HFF-Myc (cell line): ENCODE measurements around the gene NUAK1.

Experiments used
- DNase-seq: peaks from one replicate; pipeline ENCODE4 v3.0.0-alpha.2; 2011; ENCODE audit warnings: low read depth; ENCODE audit errors: extremely low read depth
- H3K4me3 ChIP-seq: replicated peaks from 2 replicates; pipeline ENCODE4 v1.5.1; 2011; ENCODE audit warnings: low read depth, mild to moderate bottlenecking, control low read depth, low read length
- TF ChIP-seq, protein P1 (sequence below): IDR thresholded peaks from 2 replicates; pipeline ENCODE4 v1.5.1; 2012; ENCODE audit warnings: mild to moderate bottlenecking, low read depth, low read length, control low read depth; ENCODE audit errors: missing control alignments

Gene NUAK1

DNA sequence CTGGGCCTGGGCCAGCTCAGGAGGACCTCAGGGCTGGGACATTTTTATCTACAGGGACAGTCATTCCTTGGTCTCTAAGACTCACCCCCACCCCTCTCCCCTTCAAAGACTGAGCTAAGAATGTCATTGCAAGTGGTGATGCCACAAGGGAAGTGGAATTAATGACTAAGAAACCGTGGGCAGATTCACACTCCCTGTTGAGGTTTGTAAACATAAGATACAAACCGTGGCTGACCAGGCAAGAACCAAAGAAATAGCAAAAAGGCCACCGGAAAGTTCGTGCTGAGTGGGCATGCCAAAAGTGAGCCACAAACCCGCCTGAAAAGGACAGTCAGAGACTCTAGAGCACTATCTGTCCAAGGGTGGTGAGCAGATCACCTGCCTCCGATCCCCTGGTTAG is 25.7 kb downstream of the NUAK1 start:
- TF ChIP-seq, protein P1, sequence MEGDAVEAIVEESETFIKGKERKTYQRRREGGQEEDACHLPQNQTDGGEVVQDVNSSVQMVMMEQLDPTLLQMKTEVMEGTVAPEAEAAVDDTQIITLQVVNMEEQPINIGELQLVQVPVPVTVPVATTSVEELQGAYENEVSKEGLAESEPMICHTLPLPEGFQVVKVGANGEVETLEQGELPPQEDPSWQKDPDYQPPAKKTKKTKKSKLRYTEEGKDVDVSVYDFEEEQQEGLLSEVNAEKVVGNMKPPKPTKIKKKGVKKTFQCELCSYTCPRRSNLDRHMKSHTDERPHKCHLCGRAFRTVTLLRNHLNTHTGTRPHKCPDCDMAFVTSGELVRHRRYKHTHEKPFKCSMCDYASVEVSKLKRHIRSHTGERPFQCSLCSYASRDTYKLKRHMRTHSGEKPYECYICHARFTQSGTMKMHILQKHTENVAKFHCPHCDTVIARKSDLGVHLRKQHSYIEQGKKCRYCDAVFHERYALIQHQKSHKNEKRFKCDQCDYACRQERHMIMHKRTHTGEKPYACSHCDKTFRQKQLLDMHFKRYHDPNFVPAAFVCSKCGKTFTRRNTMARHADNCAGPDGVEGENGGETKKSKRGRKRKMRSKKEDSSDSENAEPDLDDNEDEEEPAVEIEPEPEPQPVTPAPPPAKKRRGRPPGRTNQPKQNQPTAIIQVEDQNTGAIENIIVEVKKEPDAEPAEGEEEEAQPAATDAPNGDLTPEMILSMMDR, result no peak
- H3K4me3 ChIP-seq, result no peak overlapping the region
- no peak for DNase-seq

DNA sequence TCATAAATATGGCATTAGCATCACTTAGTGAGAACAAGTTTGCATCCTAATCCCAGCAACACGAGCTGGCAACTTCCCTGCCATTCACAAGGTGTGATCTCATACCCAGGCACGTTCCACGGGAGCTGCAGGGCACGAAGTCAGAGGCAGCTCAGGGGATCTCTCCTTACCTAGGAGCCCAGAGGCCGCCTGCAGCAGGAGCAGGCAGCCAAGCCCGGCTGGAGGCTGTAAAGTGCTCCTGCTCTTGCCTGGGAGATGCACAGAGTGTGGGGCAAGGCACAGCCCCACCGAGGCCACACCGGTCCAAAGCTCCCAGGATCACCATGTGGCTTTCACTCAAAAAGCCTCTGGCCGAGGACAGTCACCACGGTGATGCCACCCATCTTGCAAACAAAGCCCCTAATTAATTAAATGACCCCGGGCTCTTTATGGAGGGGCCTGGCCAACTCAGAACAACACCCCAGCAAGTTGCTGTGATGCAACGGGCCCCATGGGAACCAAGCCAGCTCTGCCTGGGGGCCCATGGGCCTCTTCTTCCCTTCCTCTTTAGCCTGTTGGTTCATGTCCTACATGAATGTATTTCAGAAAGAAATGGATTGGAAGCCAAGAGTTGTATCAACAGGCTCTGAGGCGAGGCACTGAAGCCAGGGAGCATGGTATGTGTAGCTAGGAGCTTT is 26.5 kb downstream of the NUAK1 start:
- DNase-seq, result no peak
- TF ChIP-seq, protein P1, result no peak
- H3K4me3 ChIP-seq, result no peak overlapping the region

DNA sequence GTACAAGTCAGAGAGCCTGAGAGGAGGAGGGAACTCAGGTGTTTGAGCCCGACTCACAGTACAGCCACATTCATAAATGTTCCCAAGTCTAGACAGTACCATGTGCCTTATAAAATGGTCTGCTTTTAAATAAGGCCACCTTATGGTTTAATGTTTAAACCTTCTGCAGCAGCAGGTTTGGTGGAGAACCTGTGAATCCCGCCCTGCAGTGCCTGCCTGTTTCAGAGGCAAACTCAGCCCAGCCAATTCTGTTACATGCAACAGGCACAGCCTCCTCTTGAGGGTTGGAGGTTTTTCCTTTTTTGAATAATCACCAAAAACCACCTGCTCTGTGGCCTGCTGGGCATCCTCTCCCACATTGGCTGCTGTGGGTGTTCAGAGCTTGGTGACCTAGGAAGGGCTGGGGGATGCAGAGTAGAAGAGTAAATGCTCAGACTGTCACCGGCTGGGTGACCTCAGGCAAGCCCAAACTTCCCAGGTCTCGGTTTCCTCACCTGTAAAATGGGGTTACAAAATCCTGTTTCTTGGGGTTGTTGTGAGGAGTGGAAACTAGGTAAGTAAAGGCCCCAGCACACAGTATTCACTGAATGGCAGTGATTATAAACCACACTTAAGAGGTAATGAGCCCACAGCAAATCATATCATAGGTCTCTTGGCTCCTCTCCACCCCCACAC is 28.0 kb downstream of the NUAK1 start:
- TF ChIP-seq, protein P1, result no peak
- H3K4me3 ChIP-seq, result no peak overlapping the region
- no peak for DNase-seq

DNA sequence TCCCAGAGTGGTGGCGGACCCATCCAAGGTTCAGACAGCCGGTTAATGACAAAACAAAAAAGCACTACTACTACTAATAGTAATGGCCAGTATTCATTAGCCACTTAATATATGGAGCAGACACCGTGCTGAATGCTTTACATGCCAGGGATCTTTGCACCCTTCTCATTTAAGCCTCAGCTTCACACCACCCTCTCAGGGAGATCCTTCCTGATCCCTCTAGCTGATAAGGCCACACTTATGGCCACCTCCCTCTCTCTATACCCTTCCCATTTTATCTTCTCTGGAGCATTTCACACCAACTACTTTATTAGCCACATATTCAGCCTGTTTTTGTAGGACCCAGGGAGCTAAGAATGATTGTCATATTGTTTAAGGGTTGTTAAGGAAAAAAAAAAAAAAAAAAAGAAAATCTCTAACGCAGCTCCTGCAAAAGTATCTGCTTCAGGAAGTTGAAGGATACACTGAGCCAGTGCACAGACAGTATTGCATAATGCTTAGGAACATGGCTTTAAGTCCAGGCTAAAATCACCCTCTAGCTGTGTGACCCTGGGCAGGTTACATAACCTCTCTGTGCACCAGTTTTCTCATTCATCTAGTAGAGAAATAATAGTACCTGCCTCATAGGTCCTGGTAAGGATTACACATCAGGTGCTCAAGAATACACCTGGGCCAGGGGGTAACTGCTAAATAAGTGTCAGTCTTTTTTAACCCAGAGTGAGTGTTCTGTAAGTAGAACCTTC is 29.4 kb downstream of the NUAK1 start:
- DNase-seq, result no peak

DNA sequence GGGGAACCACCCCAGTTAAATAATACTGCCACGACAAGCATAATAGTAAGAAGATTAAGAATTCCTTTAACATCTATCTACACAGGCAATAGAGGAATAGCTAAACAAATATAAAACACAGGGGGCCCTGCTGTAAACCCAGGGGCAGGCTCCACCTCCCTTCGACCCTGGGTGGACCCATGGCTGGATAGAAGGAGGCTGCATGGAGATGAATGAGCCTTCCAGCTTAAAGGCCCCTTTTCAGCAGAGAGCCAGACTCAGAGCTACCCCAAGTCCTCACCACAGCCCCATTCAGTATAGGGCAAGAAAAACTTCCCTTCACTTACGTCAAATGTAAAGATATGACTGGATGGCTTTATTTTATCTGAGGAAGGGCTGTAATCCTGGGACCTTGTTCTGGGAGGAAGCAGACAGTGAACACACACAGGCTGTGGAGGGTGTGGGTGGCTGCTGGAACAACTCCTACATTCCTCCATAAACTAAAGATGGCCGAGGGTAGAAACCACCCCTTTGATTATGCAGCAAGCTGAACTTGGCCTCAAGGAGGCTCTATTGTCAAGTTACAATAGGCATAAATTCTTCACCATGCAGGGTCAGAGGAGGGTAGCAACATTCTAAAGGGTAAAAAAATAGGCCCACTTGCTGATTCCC is 30.4 kb downstream of the NUAK1 start:
- no peak overlapping the region for H3K4me3 ChIP-seq
- no peak for DNase-seq
- TF ChIP-seq, protein P1, result no peak

More for the DNA sequence above, 29.4 kb downstream of the NUAK1 start:
- TF ChIP-seq, protein P1, result no peak
- H3K4me3 ChIP-seq, result no peak overlapping the region

DNA sequence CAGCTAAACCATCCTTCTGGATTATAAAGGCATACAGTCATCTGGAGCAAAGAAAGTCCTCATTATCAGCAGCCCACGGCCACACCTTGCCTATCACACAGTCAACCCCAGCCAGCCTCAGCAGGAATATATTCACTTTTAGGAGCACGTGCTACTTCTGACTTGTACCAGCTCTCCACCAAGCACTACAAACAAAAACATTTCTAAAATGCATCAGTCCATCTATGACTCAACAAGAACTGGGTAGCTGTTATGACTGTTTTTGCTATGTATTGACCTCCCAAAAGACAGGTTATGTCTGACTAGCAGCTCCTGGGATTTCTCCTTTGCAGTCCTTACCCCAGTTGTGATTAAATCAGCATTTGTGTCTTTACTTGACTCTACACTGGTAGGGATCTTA is 31.2 kb downstream of the NUAK1 start:
- DNase-seq, result no peak
- TF ChIP-seq, protein P1, result no peak
- no peak overlapping the region for H3K4me3 ChIP-seq
